HEK293T (cell line): Measurements from ENCODE around the gene NF1.

Source experiments
- BHLHE40 ChIP-seq: fragments of 450-650 bp; IDR thresholded peaks from 2 replicates; pipeline ENCODE4 v1.6.1; 2016; ENCODE audit warnings: mild to moderate bottlenecking, moderate library complexity, borderline replicate concordance
- ELF4 ChIP-seq: fragments of 450-650 bp; IDR thresholded peaks from 2 replicates; pipeline ENCODE4 v1.6.1; 2017; ENCODE audit warnings: antibody characterized with exemption
- FOXK2 ChIP-seq: fragments of 450-650 bp; IDR thresholded peaks from 2 replicates; pipeline ENCODE4 v1.6.1; 2016; ENCODE audit warnings: mild to moderate bottlenecking
- FOXM1 ChIP-seq: fragments of 450-650 bp; IDR thresholded peaks from 2 replicates; pipeline ENCODE4 v1.6.1; 2017; ENCODE audit warnings: mild to moderate bottlenecking, borderline replicate concordance
- LEF1 ChIP-seq: fragments of 450-650 bp; IDR thresholded peaks from 2 replicates; pipeline ENCODE4 v1.6.1; 2017; ENCODE audit warnings: mild to moderate bottlenecking, borderline replicate concordance
- NFRKB ChIP-seq: fragments of 450-650 bp; IDR thresholded peaks from 2 replicates; pipeline ENCODE4 v1.6.1; 2016; ENCODE audit warnings: mild to moderate bottlenecking, moderate library complexity
- SUZ12 ChIP-seq: fragments of 450-650 bp; IDR thresholded peaks from 2 replicates; pipeline ENCODE4 v1.6.1; 2016; ENCODE audit warnings: mild to moderate bottlenecking

- no peak for TF ChIP-seq NFRKB
- TF ChIP-seq BHLHE40 = no peak
- no peak for TF ChIP-seq ELF4
- no peak for TF ChIP-seq FOXM1
- TF ChIP-seq FOXK2 = no peak
- TF ChIP-seq SUZ12 = no peak
- no peak for TF ChIP-seq LEF1
Observed at GRCh38 chr17:31388351-31388750, 293.6 kb downstream of the NF1 start.
